Measurements from ENCODE around the gene NKX1-2. TPM values are rescaled to one million over a fixed set of nuclear protein-coding genes. Genes with fewer than 3 reads are reported as not detected.

Gene NKX1-2
- total and polyA plus RNA-seq, 10 donors: not detected

GRCh38 chr10:124481717-124482116, 31.9 kb upstream of the NKX1-2 start:
- H3K36me3 ChIP-seq: peaks cover 0 to 7% (median 0%) of the 10 kb centered on the region in 6 donors
- DNase-seq: no peak
- TF ChIP-seq POLR2AphosphoS5 (IDR thresholded peaks at IDR 0.05) (no peak), CTCF (IDR thresholded peaks at IDR 0.05 in 8 of 11, conservative IDR thresholded peaks at IDR 0.05 in 3 of 11) (no peak), POLR2A (IDR thresholded peaks at IDR 0.05) (no peak)
- H3K9me3 ChIP-seq: peaks cover 0 to 6% (median 3%) of the 10 kb centered on the region in 8 donors
- intact Hi-C loops (cut with DNase I; ENCODE audit: low total_unique reads): no loop called here
- no peak overlapping the region for H3K27ac ChIP-seq
- no peak overlapping the region for H3K4me3 ChIP-seq
- H3K27me3 ChIP-seq (replicated peaks in 1 of 7): no peaks in the 10 kb centered on the region
- WGBS, 5 donors: 79 to 87% (median 86%) methylated on average over 6 of the region's 6 CpGs
- H3K4me1 ChIP-seq: no peaks in the 10 kb centered on the region

GRCh38 chr10:124480860-124481259, 31.0 kb upstream of the NKX1-2 start:
- WGBS, 5 donors: 82 to 96% (median 87%) methylated on average over 5 of the region's 5 CpGs
- Histone ChIP-seq H3K4me3 (no peak overlapping the region), H3K27me3 (replicated peaks in 1 of 7) (no peaks in the 10 kb centered on the region), H3K27ac (no peak overlapping the region), H3K9me3 (no peaks in the 10 kb centered on the region), H3K4me1 (no peaks in the 10 kb centered on the region), H3K36me3 (peaks cover 0 to 7% (median 0%) of the 10 kb centered on the region in 6 donors)
- intact Hi-C loops (cut with DNase I; ENCODE audit: low total_unique reads): no loop called here
- TF ChIP-seq CTCF (IDR thresholded peaks at IDR 0.05 in 8 of 11, conservative IDR thresholded peaks at IDR 0.05 in 3 of 11): no peak
- no peak for TF ChIP-seq POLR2AphosphoS5 (IDR thresholded peaks at IDR 0.05)
- no peak for TF ChIP-seq POLR2A (IDR thresholded peaks at IDR 0.05)
- no peak for DNase-seq

- Histone ChIP-seq H3K4me3 (no peak overlapping the region), H3K27me3 (replicated peaks in 1 of 7) (no peaks in the 10 kb centered on the region), H3K9me3 (no peaks in the 10 kb centered on the region), H3K27ac (no peak overlapping the region), H3K36me3 (peaks cover 0 to 7% (median 0%) of the 10 kb centered on the region in 6 donors), H3K4me1 (no peaks in the 10 kb centered on the region)
- TF ChIP-seq POLR2AphosphoS5 (IDR thresholded peaks at IDR 0.05) (no peak), POLR2A (IDR thresholded peaks at IDR 0.05) (no peak), CTCF (IDR thresholded peaks at IDR 0.05 in 8 of 11, conservative IDR thresholded peaks at IDR 0.05 in 3 of 11) (no peak)
- DNase-seq: no peak
- intact Hi-C loops (cut with DNase I; ENCODE audit: low total_unique reads): no loop called here
- WGBS, 5 donors: 84 to 98% (median 94%) methylated on average over 14 of the region's 14 CpGs
Measured at GRCh38 chr10:124478515-124478914, 28.7 kb upstream of the NKX1-2 start.

- Histone ChIP-seq H3K9me3 (no peaks in the 10 kb centered on the region), H3K4me1 (no peaks in the 10 kb centered on the region), H3K4me3 (no peak overlapping the region), H3K27ac (no peak overlapping the region), H3K36me3 (peaks cover 0 to 7% (median 0%) of the 10 kb centered on the region in 6 donors), H3K27me3 (replicated peaks in 1 of 7) (no peaks in the 10 kb centered on the region)
- TF ChIP-seq CTCF (IDR thresholded peaks at IDR 0.05 in 8 of 11, conservative IDR thresholded peaks at IDR 0.05 in 3 of 11): no peak
- no peak for TF ChIP-seq POLR2A (IDR thresholded peaks at IDR 0.05)
- no peak for TF ChIP-seq POLR2AphosphoS5 (IDR thresholded peaks at IDR 0.05)
- intact Hi-C loops (cut with DNase I; ENCODE audit: low total_unique reads): no loop called here
- WGBS, 5 donors: 82 to 88% (median 86%) methylated on average over 9 to 11 of the region's 11 CpGs
- no peak for DNase-seq
Measured at GRCh38 chr10:124477614-124478363, 28.0 kb upstream of the NKX1-2 start.

All from spleen (tissue), 11 donors.